Stimulated activated CD8-positive, alpha-beta memory T cell treated with anti-CD3 and anti-CD28 coated beads, Interleukin-12 subunit alpha, Interleukin-12 subunit beta, amount 100 ng/mL, for 1 hour (primary cell): ENCODE data around the gene MAST1.
"Not testable (repeated sequence)": the region's sequence is repeated elsewhere in the genome, so short reads cannot be mapped to it uniquely, and the experiment has no call there.

Experiments used
- DNase-seq: peaks from one replicate; pipeline ENCODE4 v3.0.0-alpha.2; 2020; ENCODE audit warnings: low read depth

Gene MAST1

DNA sequence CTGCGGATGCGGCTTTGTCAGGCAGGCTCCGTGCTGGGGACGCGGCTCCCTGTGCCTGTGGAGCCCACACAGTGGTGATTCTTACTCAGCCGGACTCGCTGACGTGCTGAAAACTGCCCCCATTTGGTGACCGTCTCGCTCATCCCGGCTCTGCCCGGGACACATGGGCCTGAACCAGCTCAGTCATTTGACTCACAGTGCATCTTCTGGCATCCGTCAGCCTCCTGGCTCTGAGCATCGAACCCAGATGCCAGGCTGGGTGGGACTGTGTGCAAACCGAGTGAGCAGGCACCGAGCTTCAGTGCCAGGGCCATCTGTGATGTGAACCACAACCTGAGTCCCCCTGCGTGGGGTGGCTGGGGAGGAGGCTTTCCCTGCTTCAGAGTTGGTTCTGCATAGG is 58.1 kb downstream of the MAST1 start:
- DNase-seq, result no peak

DNA sequence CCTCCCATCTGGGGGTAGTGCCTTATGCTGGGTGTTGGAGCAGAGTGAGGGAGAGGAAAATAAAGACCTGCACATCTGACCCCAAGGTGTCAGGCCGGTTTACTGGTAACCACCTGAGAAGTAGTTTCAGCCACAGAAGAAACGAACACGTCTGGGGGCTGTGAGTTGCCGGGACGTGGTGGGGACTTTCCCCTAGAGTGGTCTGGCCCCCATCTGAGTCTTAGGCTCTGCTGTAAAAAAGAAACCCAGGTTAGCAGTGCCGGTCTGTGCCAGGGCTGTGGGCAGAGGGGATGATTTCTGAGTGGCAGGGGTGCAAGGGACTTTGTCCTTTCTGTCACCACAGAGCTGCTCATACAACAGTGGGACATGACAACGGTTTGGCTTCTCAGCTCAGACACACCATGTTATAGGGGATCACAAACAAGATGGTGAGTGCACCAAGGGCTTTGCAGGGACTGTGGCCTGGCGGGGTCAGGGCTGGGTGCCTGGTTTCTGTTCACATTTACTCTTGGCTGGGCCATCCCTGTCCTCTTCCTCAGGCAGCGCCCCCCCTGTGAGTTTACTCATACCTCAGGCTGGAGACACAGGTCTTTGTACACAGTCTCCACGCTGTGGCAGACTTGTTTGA is 61.7 kb downstream of the MAST1 start:
- no peak for DNase-seq

DNA sequence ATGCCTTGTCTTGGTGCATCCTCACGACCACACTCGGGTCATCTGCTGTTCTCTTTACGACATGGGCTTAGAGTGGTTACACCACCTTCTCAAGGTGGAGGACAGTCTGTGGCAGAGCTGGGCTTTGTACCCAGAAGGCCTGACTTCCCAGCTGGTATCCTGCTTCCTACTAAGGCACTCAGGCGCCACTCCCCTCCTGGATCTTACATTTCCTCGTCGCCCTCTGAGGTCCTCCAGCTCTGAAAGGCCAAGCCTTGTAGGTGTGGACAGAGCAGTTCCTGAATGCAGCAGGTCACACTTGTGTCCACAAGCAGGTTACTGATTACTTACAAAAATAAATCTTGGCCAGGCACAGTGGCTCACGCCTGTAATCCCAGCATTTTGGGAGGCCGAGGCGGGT is 68.9 kb downstream of the MAST1 start:
- no peak for DNase-seq

DNA sequence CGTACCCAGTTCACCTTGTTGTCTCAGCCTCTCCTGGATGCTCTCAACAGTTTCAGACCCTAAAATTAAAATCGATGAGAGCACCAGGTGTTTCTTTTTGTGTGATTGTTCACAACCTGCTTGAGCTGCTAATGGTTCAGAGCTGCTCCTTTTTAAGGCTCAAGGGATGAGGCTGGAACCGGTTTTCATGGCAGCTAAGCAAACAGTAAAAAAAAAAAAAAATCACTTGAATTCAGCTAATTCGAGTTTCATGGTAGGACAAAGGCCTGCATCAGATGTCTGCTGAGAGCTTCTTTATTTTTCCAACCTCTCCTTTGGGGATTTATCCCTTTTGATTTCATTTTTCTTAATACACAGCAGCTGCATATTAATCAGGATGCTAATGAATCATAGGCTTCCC is 74.3 kb downstream of the MAST1 start:
- DNase-seq, result no peak

DNA sequence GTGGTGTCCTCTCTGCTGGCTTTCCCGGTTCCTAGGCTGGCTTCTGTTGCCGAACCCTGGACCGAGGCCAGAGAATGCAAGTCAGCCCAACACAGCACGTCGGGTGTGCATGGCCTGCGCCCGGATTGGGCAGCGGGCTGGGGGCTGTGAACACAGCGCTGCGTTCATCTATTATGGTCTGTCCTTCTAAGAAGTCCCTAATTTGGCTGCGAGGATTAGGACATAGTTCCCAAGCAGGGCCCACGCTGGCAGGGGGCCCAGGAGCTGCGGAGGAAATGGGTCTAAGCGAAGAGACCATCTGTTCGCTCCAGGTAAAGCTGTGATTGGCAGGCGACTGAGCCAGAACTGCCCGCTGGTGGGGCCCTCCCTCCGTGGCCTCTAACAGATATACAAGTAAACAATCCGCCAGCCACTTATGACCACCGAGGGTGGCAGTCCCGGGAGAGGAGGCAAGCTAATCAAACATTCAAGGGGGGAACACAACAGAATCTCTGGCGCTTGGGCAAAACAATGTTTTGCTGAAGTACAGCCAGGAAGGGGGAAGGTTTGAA is 74.8 kb downstream of the MAST1 start:
- DNase-seq, result no peak

DNA sequence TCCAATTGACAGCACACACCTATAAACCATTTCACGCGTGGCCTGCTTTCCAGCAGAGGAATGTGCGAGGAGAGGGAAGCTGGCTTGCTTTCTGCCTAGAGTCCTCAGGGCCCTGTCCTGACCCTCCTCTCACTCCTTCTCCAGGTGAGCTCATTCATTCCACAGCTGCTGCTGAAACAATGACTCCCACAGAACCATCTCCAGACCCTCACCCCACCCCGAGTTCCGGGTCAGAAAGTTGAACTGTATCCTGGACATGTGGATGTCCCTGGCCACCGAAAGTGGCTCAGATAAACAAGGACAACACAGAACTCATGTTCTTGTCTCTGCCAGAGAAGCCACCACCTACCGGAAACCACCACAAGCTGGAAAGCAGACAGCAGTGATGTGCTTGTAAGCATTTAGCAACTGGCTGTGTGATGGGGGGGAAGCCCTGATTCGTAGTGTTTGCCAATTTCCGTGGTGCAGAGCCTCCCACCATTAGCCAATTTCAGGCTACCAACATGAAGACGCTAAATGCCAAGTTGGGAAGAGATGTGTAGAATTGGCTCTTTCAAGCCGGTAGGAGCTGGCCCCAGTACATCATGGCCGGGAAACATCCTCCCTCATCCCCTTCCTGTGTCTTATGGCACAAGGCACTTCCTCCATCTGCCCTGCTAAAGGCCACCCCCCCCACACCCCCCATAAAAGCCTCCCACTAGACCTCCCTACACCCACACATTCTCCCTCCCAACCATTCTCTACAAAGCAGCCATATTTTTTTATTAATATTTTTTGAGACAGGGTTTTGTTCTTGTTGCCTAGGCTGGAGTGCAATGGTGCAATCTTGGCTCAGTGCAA is 75.8 kb downstream of the MAST1 start:
- peak; percentile 26 for DNase-seq

DNA sequence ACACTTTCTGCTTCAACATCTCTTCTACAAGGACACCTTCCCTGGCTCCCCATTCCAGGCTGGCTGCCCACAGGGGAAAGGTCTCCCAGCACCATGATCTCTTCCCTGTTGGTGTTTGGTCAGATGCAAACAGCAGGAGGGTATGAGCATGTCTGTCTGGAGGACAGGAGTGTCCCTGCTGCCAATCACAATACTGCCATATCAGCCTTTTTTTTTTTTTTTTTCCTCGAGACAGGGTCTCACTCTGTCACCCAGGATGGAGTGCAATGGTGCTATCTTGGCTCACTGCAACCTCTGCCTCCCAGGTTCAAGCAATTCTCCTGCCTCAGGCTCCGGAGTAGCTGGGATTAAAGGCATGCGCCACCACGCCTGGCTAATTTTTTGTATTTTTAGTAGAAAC is 77.5 kb downstream of the MAST1 start:
- not testable (repeated sequence) for DNase-seq

DNA sequence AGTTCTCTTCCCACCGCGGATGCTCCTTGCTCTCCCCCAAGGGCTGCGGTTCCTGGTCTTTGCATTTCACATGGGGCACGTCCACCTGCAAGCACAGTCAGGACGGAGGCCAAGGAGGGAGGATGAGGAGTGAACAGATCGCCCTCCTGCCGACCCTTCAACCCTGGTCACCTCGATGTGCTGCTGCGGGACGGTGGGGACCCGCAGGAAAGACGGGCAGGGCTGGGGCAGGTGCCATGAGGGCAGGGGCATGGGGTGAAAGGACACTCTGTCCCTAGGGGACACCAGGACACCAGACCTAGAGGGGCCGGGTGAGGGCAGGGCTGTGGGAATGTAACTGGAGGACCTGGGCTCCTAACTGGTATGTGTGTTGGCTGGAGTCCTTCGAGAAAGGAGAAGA is 79.9 kb downstream of the MAST1 start:
- DNase-seq, result no peak

DNA sequence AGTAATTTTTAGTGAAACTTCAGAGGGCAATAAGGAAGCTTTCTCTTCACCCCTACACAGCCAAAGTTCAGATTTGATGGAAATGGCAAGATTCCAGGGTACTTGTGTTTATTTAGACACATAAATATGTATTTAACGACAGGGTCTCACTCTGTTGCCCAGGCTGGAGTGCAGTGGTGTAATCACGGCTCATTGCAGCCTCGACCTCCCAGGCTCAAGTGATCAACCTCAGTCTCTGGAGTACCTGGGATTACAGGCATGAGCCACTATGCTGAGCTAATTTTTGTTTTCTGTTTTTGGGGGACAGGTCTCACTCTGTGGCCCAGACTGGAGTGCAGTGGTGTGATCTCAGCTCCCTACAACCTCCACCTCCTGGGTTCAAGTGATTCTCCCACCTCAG is 82.7 kb downstream of the MAST1 start:
- DNase-seq, result no peak

DNA sequence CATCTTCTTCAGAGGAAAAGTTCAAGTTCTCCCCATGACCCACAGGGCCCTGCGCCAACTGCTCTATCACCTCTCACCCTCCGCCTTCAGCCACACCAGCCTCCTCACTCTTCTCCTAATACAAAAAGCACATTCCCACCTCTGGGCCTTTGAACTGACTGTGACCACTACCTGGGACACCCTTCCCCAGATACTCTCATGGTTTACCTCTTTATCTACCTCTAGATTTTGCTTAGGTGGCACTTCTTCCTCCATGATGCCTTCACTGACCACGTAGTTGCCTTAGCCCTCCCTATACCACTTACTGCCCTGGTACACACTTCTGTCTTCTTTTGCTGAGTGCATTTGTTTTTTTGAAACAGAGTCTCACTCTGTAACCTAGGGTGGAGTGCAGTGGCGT is 84.6 kb downstream of the MAST1 start:
- no peak for DNase-seq
